Measurements from ENCODE around the gene DNA2.

The DNA2 gene

GRCh38 chr10:68501691-68502090 lies 29.9 kb upstream of the DNA2 start:
- Histone ChIP-seq H3K4me3 (ENCODE audit: insufficient read length, low read depth) (no peak overlapping the region), H3K9ac (ENCODE audit: insufficient read length, low read depth) (no peak overlapping the region), H3K4me1 (ENCODE audit: insufficient read depth, insufficient read length) (no peaks in the 10 kb centered on the region), H3K9me3 (ENCODE audit: insufficient read depth, low read length) (no peaks in the 10 kb centered on the region), H3K27me3 (ENCODE audit: insufficient read depth, insufficient read length) (no peaks in the 10 kb centered on the region), H3K36me3 (ENCODE audit: insufficient read depth, insufficient read length, low read length) (peaks cover 38% of the 10 kb centered on the region)
- no peak for TF ChIP-seq ZNF274 (IDR thresholded peaks at IDR 0.05; ENCODE audit: low read depth, low read length)
- TF ChIP-seq YY1 (IDR thresholded peaks at IDR 0.05; ENCODE audit: insufficient read depth, insufficient read length) = no peak
- TF ChIP-seq SUZ12 (IDR thresholded peaks at IDR 0.05; ENCODE audit: extremely low read depth, insufficient read depth, insufficient read length) = no peak
- no peak for DNase-seq (ENCODE audit: low read depth, low spot score)

GRCh38 chr10:68499544-68499943 lies 27.8 kb upstream of the DNA2 start:
- no peaks in the 10 kb centered on the region for H3K9me3 ChIP-seq (ENCODE audit: insufficient read depth, low read length)
- no peak overlapping the region for H3K4me3 ChIP-seq (ENCODE audit: insufficient read length, low read depth)
- H3K4me1 ChIP-seq (ENCODE audit: insufficient read depth, insufficient read length) = no peaks in the 10 kb centered on the region
- TF ChIP-seq SUZ12 (IDR thresholded peaks at IDR 0.05; ENCODE audit: extremely low read depth, insufficient read depth, insufficient read length) (no peak), ZNF274 (IDR thresholded peaks at IDR 0.05; ENCODE audit: low read depth, low read length) (no peak), YY1 (IDR thresholded peaks at IDR 0.05; ENCODE audit: insufficient read depth, insufficient read length) (no peak)
- no peak for DNase-seq (ENCODE audit: low read depth, low spot score)
- no peaks in the 10 kb centered on the region for H3K27me3 ChIP-seq (ENCODE audit: insufficient read depth, insufficient read length)
- H3K9ac ChIP-seq (ENCODE audit: insufficient read length, low read depth) = no peak overlapping the region
- H3K36me3 ChIP-seq (ENCODE audit: insufficient read depth, insufficient read length, low read length) = peaks cover 32% of the 10 kb centered on the region

- Histone ChIP-seq H3K27me3 (ENCODE audit: insufficient read depth, insufficient read length) (no peaks in the 10 kb centered on the region), H3K36me3 (ENCODE audit: insufficient read depth, insufficient read length, low read length) (peaks cover 29% of the 10 kb centered on the region), H3K4me1 (ENCODE audit: insufficient read depth, insufficient read length) (no peaks in the 10 kb centered on the region), H3K9ac (ENCODE audit: insufficient read length, low read depth) (no peak overlapping the region), H3K4me3 (ENCODE audit: insufficient read length, low read depth) (no peak overlapping the region), H3K9me3 (ENCODE audit: insufficient read depth, low read length) (no peaks in the 10 kb centered on the region)
- TF ChIP-seq SUZ12 (IDR thresholded peaks at IDR 0.05; ENCODE audit: extremely low read depth, insufficient read depth, insufficient read length) (no peak), YY1 (IDR thresholded peaks at IDR 0.05; ENCODE audit: insufficient read depth, insufficient read length) (no peak), ZNF274 (IDR thresholded peaks at IDR 0.05; ENCODE audit: low read depth, low read length) (no peak)
- peak; percentile 38 for DNase-seq (ENCODE audit: low read depth, low spot score)
Measured at GRCh38 chr10:68496072-68496471, 24.3 kb upstream of the DNA2 start.

GRCh38 chr10:68492118-68492517 lies 20.3 kb upstream of the DNA2 start:
- Histone ChIP-seq H3K4me1 (ENCODE audit: insufficient read depth, insufficient read length) (no peaks in the 10 kb centered on the region), H3K9ac (ENCODE audit: insufficient read length, low read depth) (no peak overlapping the region), H3K27me3 (ENCODE audit: insufficient read depth, insufficient read length) (no peaks in the 10 kb centered on the region), H3K4me3 (ENCODE audit: insufficient read length, low read depth) (no peak overlapping the region), H3K36me3 (ENCODE audit: insufficient read depth, insufficient read length, low read length) (peaks cover 31% of the 10 kb centered on the region), H3K9me3 (ENCODE audit: insufficient read depth, low read length) (no peaks in the 10 kb centered on the region)
- TF ChIP-seq ZNF274 (IDR thresholded peaks at IDR 0.05; ENCODE audit: low read depth, low read length) = no peak
- no peak for TF ChIP-seq SUZ12 (IDR thresholded peaks at IDR 0.05; ENCODE audit: extremely low read depth, insufficient read depth, insufficient read length)
- no peak for TF ChIP-seq YY1 (IDR thresholded peaks at IDR 0.05; ENCODE audit: insufficient read depth, insufficient read length)
- no peak for DNase-seq (ENCODE audit: low read depth, low spot score)

GRCh38 chr10:68489919-68490318 lies 18.1 kb upstream of the DNA2 start:
- peaks cover 42% of the 10 kb centered on the region for H3K36me3 ChIP-seq (ENCODE audit: insufficient read depth, insufficient read length, low read length)
- no peak for DNase-seq (ENCODE audit: low read depth, low spot score)
- TF ChIP-seq SUZ12 (IDR thresholded peaks at IDR 0.05; ENCODE audit: extremely low read depth, insufficient read depth, insufficient read length) (no peak), YY1 (IDR thresholded peaks at IDR 0.05; ENCODE audit: insufficient read depth, insufficient read length) (no peak), ZNF274 (IDR thresholded peaks at IDR 0.05; ENCODE audit: low read depth, low read length) (no peak)
- no peaks in the 10 kb centered on the region for H3K27me3 ChIP-seq (ENCODE audit: insufficient read depth, insufficient read length)
- no peaks in the 10 kb centered on the region for H3K4me1 ChIP-seq (ENCODE audit: insufficient read depth, insufficient read length)
- no peaks in the 10 kb centered on the region for H3K9me3 ChIP-seq (ENCODE audit: insufficient read depth, low read length)
- no peak overlapping the region for H3K9ac ChIP-seq (ENCODE audit: insufficient read length, low read depth)
- no peak overlapping the region for H3K4me3 ChIP-seq (ENCODE audit: insufficient read length, low read depth)

GRCh38 chr10:68474021-68474420 lies 2.2 kb upstream of the DNA2 start:
- peaks cover 11% of the 10 kb centered on the region for H3K36me3 ChIP-seq (ENCODE audit: insufficient read depth, insufficient read length, low read length)
- H3K4me3 ChIP-seq (ENCODE audit: insufficient read length, low read depth) = no peak overlapping the region
- no peaks in the 10 kb centered on the region for H3K4me1 ChIP-seq (ENCODE audit: insufficient read depth, insufficient read length)
- TF ChIP-seq SUZ12 (IDR thresholded peaks at IDR 0.05; ENCODE audit: extremely low read depth, insufficient read depth, insufficient read length) (no peak), YY1 (IDR thresholded peaks at IDR 0.05; ENCODE audit: insufficient read depth, insufficient read length) (no peak), ZNF274 (IDR thresholded peaks at IDR 0.05; ENCODE audit: low read depth, low read length) (no peak)
- no peak for DNase-seq (ENCODE audit: low read depth, low spot score)
- no peaks in the 10 kb centered on the region for H3K27me3 ChIP-seq (ENCODE audit: insufficient read depth, insufficient read length)
- H3K9me3 ChIP-seq (ENCODE audit: insufficient read depth, low read length) = no peaks in the 10 kb centered on the region
- H3K9ac ChIP-seq (ENCODE audit: insufficient read length, low read depth) = no peak overlapping the region

- no peaks in the 10 kb centered on the region for H3K4me1 ChIP-seq (ENCODE audit: insufficient read depth, insufficient read length)
- H3K4me3 ChIP-seq (ENCODE audit: insufficient read length, low read depth) = peak overlapping the region; percentile 76
- peaks cover 37% of the 10 kb centered on the region for H3K36me3 ChIP-seq (ENCODE audit: insufficient read depth, insufficient read length, low read length)
- DNase-seq (ENCODE audit: low read depth, low spot score) = no peak
- no peak for TF ChIP-seq YY1 (IDR thresholded peaks at IDR 0.05; ENCODE audit: insufficient read depth, insufficient read length)
- TF ChIP-seq SUZ12 (IDR thresholded peaks at IDR 0.05; ENCODE audit: extremely low read depth, insufficient read depth, insufficient read length) = no peak
- no peak for TF ChIP-seq ZNF274 (IDR thresholded peaks at IDR 0.05; ENCODE audit: low read depth, low read length)
- H3K9ac ChIP-seq (ENCODE audit: insufficient read length, low read depth) = peak overlapping the region; percentile 83
- no peaks in the 10 kb centered on the region for H3K9me3 ChIP-seq (ENCODE audit: insufficient read depth, low read length)
- H3K27me3 ChIP-seq (ENCODE audit: insufficient read depth, insufficient read length) = no peaks in the 10 kb centered on the region
Measured at GRCh38 chr10:68471063-68471585, 649 bp downstream of the DNA2 start.
